Measurements from ENCODE around the gene DCHS1.
A peak's percentile ranks its signal among the peaks of the same experiment; 100 is the strongest.

DCHS1 gene

GRCh38 chr11:6611092-6611962, 44.3 kb downstream of the DCHS1 start:
- peak; percentile 60 for DNase-seq

GRCh38 chr11:6610591-6610990, 45.0 kb downstream of the DCHS1 start:
- DNase-seq, result no peak

GRCh38 chr11:6609502-6610015, 46.0 kb downstream of the DCHS1 start:
- DNase-seq, result no peak

- no peak for DNase-seq
Measured at GRCh38 chr11:6608726-6609501, 46.7 kb downstream of the DCHS1 start.

GRCh38 chr11:6608011-6608410, 47.6 kb downstream of the DCHS1 start:
- no peak for DNase-seq

- DNase-seq, result no peak
Measured at GRCh38 chr11:6607190-6607795, 48.3 kb downstream of the DCHS1 start.

- peak; percentile 73 for DNase-seq
Measured at GRCh38 chr11:6606471-6607189, 49.0 kb downstream of the DCHS1 start.

- no peak for DNase-seq
Measured at GRCh38 chr11:6604790-6605189, 50.8 kb downstream of the DCHS1 start.

- DNase-seq, result peak; percentile 84
Measured at GRCh38 chr11:6604081-6604626, 51.5 kb downstream of the DCHS1 start.

GRCh38 chr11:6603287-6604080, 52.1 kb downstream of the DCHS1 start, which contains the start of the genes ILK and RRP8:
TSS of gene ILK (plus strand) at chr11:6603774. CDS start at chr11:6604272, 498 bp downstream.
TSS of gene RRP8 (minus strand) at chr11:6603616. CDS start at chr11:6603502, 114 bp downstream.
- DNase-seq, result peak; percentile 89

- no peak for DNase-seq
Measured at GRCh38 chr11:6602096-6602940, 53.3 kb downstream of the DCHS1 start.

GRCh38 chr11:6601041-6601461, 54.6 kb downstream of the DCHS1 start:
- no peak for DNase-seq

GRCh38 chr11:6599881-6600390, 55.7 kb downstream of the DCHS1 start:
- DNase-seq, result no peak

GRCh38 chr11:6599449-6599848, 56.2 kb downstream of the DCHS1 start:
- no peak for DNase-seq

GRCh38 chr11:6598555-6598954, 57.1 kb downstream of the DCHS1 start:
- no peak for DNase-seq

- no peak for DNase-seq
Measured at GRCh38 chr11:6596239-6596877, 59.3 kb downstream of the DCHS1 start.

GRCh38 chr11:6594142-6594768, 61.4 kb downstream of the DCHS1 start:
- DNase-seq, result no peak

- no peak for DNase-seq
Measured at GRCh38 chr11:6588018-6588417, 67.6 kb downstream of the DCHS1 start.
